NCI-H82 treated with DMSO at 0.1 percent for 48 hours (cell line): ENCODE results near the gene SVBP.

Source experiments
- DNase-seq: peaks from one replicate; lab custom pipeline; 2025; ENCODE audit not compliant: unreplicated experiment; lab: John Stamatoyannopoulos, UW

Gene SVBP

DNA sequence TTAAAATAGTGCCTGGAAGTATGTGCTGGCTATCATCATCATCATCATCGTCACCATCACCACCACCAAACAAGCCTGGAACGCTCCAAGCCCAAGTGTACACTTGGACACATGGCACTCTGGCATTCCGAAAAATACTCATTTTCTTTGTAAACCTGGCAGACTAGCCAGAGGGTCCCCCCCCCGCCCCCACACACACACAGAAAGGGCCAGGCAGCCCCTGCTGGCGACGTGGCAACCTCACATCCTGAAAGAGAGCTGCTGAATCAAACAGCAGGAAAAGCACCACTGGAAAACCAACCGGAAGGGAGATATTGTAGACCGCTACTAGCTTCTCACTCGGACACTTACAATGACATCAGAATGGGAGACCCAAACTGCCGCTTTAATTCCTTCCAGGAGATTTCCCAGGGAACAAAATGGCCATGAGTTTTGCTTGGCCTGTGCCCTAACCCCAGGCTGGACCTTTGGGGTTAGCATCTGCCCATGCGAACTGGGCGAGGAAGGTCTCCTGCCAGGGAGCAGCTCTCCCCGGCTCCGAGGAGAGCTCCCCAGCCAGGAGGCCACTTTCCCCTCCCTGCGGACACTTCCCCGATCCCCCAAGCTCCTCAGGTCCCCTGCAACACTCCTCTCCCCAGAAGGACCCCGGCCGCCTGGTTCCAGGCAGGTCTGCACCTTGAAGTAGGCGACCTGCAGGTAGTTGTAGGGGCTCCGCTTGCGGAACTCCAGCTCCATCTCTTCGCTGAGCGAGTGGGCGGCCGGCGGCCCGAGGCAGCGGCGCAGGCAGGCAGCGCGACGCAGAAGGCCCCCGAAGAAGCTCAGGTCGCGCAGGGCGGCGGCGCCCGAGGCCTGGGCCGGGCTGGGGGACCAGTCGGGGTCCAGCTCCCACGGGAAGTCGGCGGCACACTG is 51.1 kb downstream of the SVBP start:
- peak; percentile 35 for DNase-seq

DNA sequence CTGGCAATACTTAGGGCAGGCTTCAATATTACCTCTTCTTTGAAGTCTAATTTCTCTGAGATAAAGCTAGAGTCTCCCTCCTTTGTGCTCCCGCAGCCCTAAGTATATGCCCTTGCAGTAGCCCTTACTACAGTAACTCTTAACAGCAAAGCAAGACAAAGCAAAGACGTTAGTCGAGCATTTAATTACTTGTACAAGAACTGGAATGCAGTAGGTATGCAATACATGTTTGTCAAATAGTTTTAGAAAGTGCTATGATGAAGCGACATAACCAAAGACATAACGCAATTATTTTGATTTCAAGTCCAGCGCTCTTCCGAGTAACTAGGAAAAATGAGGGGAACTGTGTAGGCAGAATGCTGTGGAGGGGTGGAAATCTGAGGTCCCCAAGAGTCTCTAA is 51.9 kb downstream of the SVBP start:
- no peak for DNase-seq

DNA sequence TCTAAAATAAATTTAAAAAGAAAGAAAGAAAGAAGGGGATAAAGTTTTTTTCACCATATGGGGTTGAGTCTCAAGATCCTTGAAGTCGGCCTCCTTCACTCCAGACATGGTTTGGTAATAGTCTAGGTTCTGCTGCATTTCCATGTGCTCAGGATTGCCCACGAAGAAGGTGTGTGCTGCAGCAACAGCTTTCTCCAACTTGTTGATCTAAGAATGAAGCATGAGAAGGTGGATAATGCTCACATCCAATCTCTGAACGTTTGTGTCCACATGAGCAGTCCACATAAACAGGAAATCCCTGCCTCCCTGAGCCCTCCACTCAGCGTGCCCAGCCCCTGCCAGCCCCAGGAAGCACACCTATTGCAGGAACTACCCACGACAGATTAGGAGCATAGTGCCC is 54.9 kb downstream of the SVBP start:
- DNase-seq, result no peak

DNA sequence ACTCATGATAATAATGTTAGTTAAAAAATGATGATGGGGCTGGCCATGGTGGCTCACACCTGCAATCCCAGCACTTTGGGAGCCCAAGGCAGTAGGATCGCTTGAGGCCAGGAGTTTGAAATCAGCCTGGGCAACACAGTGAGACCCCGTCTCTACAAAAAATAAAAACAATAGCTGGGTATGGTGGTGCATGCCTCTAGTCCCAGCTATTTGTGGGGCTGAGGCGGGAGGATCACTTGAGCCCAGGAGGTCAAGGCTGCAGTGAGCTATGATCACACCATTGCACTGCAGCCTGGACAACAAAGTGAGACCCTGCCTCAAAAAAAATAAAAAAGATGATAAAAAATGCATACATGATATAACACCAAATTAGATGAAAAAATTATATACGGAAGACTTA is 55.6 kb downstream of the SVBP start:
- no peak for DNase-seq

DNA sequence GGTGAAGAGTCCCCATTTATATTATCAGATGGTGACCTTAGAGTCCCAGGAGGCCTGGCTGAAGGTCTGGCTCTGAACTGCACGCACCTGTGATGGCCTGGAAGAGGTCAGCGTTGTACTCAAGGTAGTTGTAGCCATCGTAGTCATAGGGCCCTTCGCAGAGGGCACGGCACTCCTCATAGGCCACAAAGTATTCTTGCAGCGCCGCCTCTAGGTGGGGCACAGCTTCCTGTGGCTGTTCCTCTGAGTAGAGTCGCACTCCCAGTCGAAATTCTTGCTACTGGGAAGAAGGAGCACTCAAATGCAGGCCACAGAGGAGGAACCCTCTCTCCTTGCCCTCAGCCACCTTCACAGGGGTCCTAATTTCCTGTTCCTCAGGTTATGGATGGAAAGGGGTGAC is 58.1 kb downstream of the SVBP start:
- DNase-seq, result no peak

DNA sequence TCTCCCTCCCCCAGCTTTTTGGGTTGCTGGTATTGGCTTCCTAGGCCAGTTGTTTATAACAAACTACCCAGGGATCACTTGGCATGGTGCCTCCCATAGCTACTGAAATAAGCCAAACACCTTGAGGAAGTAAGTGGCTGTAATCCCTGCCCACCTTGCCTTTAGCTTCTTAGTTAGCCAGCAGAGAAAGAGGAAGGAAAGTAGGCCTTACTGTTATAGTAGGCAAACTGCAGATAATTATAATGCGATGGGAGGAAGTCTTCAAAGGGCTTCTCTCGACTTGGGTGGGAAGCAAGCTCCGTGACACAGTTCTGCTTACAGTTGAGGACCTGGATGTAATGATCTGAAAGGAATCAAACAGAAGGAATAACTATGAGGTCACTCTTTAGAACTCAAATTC is 58.6 kb downstream of the SVBP start:
- DNase-seq, result no peak

DNA sequence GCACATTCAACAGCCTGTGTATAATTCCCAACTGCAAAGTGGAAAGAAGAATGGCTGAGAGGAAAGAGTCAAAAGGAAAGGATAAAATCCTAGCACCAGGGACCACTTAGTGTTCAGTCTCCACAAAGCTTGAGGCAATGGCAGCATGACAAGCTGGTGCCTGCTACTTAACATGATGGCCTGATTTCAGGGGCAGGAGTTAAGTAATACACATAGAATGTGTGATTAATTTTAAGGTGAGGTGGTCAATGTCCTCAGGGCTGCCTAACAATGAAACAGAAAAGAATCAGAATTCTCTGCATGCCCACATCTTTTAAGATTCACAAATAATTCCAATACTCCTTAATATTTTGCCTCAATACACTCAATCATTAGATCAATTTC is 59.3 kb downstream of the SVBP start:
- DNase-seq, result no peak
